ENCODE measurements around the gene VEGFB. TPM values are rescaled to one million over a fixed set of nuclear protein-coding genes. Genes with fewer than 3 reads are reported as not detected.

VEGFB gene
- total and polyA plus RNA-seq, 2 of the 4 experiments (the other 2 are of a cell fraction) = 3.0 to 25.1 TPM

DNA sequence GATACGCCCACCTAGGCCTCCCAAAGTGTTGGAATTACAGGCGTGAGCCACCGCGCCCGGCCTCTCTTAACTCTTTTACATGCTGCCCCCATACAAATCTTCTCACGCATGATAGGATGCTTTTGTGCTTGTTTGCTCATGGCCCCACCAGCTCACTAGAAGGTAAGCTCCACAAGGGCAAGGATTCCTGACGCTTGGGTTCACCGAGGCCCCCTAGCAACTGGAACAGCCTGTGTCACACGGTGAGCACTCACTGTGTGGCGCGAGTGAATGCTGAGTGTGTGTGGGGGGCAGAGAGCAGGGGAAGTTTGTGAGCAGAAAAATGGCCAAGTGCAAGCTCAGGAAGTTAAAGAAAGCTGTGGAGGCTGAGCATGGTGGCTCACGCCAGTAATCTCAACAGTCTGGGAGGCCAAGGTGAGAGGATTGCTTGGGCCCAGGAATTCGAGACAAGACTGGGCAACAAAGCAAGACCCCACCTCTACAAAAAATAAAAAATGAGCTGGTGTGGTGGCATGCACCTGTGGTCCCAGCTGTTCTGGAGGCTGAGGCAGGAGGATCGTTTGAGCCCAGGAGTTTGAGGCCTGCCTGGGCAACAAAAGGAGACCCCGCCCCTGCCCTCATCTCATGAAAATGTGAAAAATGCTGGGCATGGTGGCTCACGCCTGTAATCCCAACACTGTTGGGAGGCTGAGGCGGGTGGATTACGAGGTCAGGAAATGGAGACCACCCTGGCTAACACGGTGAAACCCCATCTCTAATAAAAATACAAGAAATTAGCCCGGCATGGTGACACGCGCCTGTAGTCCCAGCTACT lies 47.8 kb downstream of the VEGFB start:
- Histone ChIP-seq H3K23ac (ENCODE audit: low read depth, low read length) (no peak overlapping the region), H3K27ac (ENCODE audit: insufficient read depth, low read length) (no peak overlapping the region), H3K36me3 (ENCODE audit: control insufficient read depth, insufficient read depth, low read length) (peaks cover 18% of the 10 kb centered on the region), H3K4me2 (ENCODE audit: low read depth, low read length) (no peak overlapping the region), H3K9ac (ENCODE audit: low read depth, low read length) (no peak overlapping the region), H4K5ac (ENCODE audit: low read depth, low read length) (no peak overlapping the region), H2BK5ac (ENCODE audit: low read depth, low read length, poor library complexity, severe bottlenecking) (no peak overlapping the region), H3K14ac (replicated peaks; ENCODE audit: low read depth, low read length) (no peak overlapping the region), H2BK120ac (ENCODE audit: low read depth, low read length) (no peak overlapping the region), H3K9me1 (ENCODE audit: insufficient read depth, low read length) (peaks cover 5% of the 10 kb centered on the region; the same call in 1 of the 2 replicates), H2AFZ (replicated peaks; ENCODE audit: low read length, poor library complexity) (no peak overlapping the region), H4K91ac (ENCODE audit: insufficient read depth, low read depth, low read length) (no peak overlapping the region), H3K4me1 (ENCODE audit: control insufficient read depth, insufficient read depth, low read length) (peaks cover 8% of the 10 kb centered on the region), H3K4me3 (ENCODE audit: insufficient read depth, low read depth, low read length) (no peak overlapping the region), H2AK5ac (ENCODE audit: low read depth, low read length) (no peak overlapping the region), H3K9me3 (ENCODE audit: control insufficient read depth, insufficient read depth, low read length) (no peaks in the 10 kb centered on the region), H2BK20ac (ENCODE audit: low read depth, low read length) (no peak overlapping the region), H2BK15ac (ENCODE audit: low read depth, low read length) (no peak overlapping the region), H2AK9ac (replicated peaks; ENCODE audit: low read depth, low read length, poor library complexity) (no peak overlapping the region), H4K8ac (ENCODE audit: low read depth in 2 of 2, low read length in 2 of 2) (no peak overlapping the region), H3K18ac (ENCODE audit: low read depth, low read length) (no peak overlapping the region), H3K4ac (ENCODE audit: low read depth, low read length) (no peak overlapping the region), H3K79me1 (ENCODE audit: low read depth in 1 of 2, low read length in 2 of 2) (peaks cover 15 to 37% of the 10 kb centered on the region in 2 experiments), H3K27me3 (ENCODE audit: control insufficient read depth, insufficient read depth, low read length) (no peaks in the 10 kb centered on the region), H4K20me1 (ENCODE audit: insufficient read depth, low read length) (no peaks in the 10 kb centered on the region), H3K56ac (ENCODE audit: extremely low read depth, insufficient read depth, low read length) (no peak overlapping the region)
- intact Hi-C loops (cut with micrococcal nuclease) (no loop called here), dilution Hi-C loops (cut with HindIII; ENCODE audit: low sequenced_read_pairs, unreplicated experiment) (no loop called here), in situ Hi-C loops (cut with MboI; ENCODE audit: low sequenced_read_pairs) (no loop called here)
- no TSS peak for BruUV-seq (replicated peaks)
- CTCF ChIA-PET = no interaction called here
- ATAC-seq (ENCODE audit: low read depth) (no peak), DNase-seq (no peak)
- WGBS, 2 experiments (ENCODE audit: extremely low coverage in 2 of 2, insufficient read length in 1 of 2) = 100% methylated on average over 1 of the region's 22 CpGs; no CpG with 5 or more reads in 1 of the 2 experiments
- POLR2A ChIA-PET (ENCODE audit: unreplicated experiment) = no interaction called here
- TF ChIP-seq MAFK (IDR thresholded peaks at IDR 0.05; ENCODE audit: low read depth, low read length) (no peak), POLR2A (IDR thresholded peaks at IDR 0.05; ENCODE audit: low read depth, low read length) (no peak), BHLHE40 (IDR thresholded peaks at IDR 0.05; ENCODE audit: low read depth, low read length) (no peak), MAZ (IDR thresholded peaks at IDR 0.05; ENCODE audit: borderline replicate concordance, low read depth, low read length) (no peak)
